ENCODE results near the gene OR51E2.

OR51E2 gene

GRCh38 chr11:4664786-4665185 is 32.9 kb downstream of the OR51E2 start:
- TF ChIP-seq ZFX (IDR thresholded peaks at IDR 0.05) (no peak), CTCF (conservative IDR thresholded peaks at IDR 0.05) (no peak)

GRCh38 chr11:4664183-4664582 is 33.5 kb downstream of the OR51E2 start:
- TF ChIP-seq CTCF (conservative IDR thresholded peaks at IDR 0.05) (no peak), ZFX (IDR thresholded peaks at IDR 0.05) (no peak)
- H3K27ac ChIP-seq, result no peak overlapping the region

More at GRCh38 chr11:4664786-4665185, 32.9 kb downstream of the OR51E2 start:
- H3K27ac ChIP-seq, result no peak overlapping the region

GRCh38 chr11:4662876-4663275 is 34.8 kb downstream of the OR51E2 start:
- no peak for TF ChIP-seq ZFX (IDR thresholded peaks at IDR 0.05)
- no peak for TF ChIP-seq CTCF (conservative IDR thresholded peaks at IDR 0.05)

GRCh38 chr11:4658629-4659445 is 38.8 kb downstream of the OR51E2 start:
- TF ChIP-seq ZFX (IDR thresholded peaks at IDR 0.05) (no peak), CTCF (conservative IDR thresholded peaks at IDR 0.05) (no peak)
- no peak overlapping the region for H3K27ac ChIP-seq

More at GRCh38 chr11:4662876-4663275, 34.8 kb downstream of the OR51E2 start:
- no peak overlapping the region for H3K27ac ChIP-seq

- TF ChIP-seq ZFX (IDR thresholded peaks at IDR 0.05), result no peak
- no peak for TF ChIP-seq CTCF (conservative IDR thresholded peaks at IDR 0.05)
- no peak overlapping the region for H3K27ac ChIP-seq
Measured at GRCh38 chr11:4654635-4655369, 42.9 kb downstream of the OR51E2 start.

GRCh38 chr11:4647766-4648165 is 49.9 kb downstream of the OR51E2 start:
- no peak overlapping the region for H3K27ac ChIP-seq
- no peak for TF ChIP-seq CTCF (conservative IDR thresholded peaks at IDR 0.05)
- TF ChIP-seq ZFX (IDR thresholded peaks at IDR 0.05), result no peak

GRCh38 chr11:4645974-4646373 is 51.7 kb downstream of the OR51E2 start:
- H3K27ac ChIP-seq, result no peak overlapping the region
- no peak for TF ChIP-seq CTCF (conservative IDR thresholded peaks at IDR 0.05)
- no peak for TF ChIP-seq ZFX (IDR thresholded peaks at IDR 0.05)
